Astrocyte (in vitro differentiated cells and primary cell): Measurements from ENCODE around the gene FYN.

Experiments
- EZH2 ChIP-seq: IDR thresholded peaks from 2 replicates; pipeline ENCODE4 v1.6.1; 2012; ENCODE audit warnings: mild to moderate bottlenecking, low read length, inconsistent platforms; ENCODE audit not compliant: insufficient read depth
- TF ChIP-seq, protein P1 (sequence below): IDR thresholded peaks from 2 replicates; pipeline ENCODE4 v1.5.1; 2011; ENCODE audit warnings: low read depth, mild to moderate bottlenecking, inconsistent platforms, low read length, moderate library complexity; ENCODE audit not compliant: insufficient read depth

DNA sequence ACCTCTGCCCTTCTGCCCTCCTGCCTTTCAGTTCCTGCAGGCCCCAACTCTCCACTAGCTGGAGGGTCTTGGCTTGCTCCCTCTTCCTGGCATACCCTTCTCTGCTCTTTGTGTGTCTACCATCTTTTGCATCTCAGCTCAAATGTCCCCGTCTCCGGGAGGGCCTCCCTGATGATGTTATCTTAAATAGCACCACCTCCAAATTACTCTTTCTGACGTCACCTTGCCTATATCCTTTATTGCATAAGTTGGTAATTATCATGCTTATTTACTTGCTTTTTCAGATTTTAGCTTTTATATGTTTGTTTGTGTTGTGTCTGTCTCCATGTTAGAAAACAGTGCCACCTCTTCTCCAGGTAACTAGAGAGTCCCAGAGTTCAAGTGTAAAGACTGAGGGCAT lies 36.0 kb upstream of the FYN start:
- TF ChIP-seq, protein P1, sequence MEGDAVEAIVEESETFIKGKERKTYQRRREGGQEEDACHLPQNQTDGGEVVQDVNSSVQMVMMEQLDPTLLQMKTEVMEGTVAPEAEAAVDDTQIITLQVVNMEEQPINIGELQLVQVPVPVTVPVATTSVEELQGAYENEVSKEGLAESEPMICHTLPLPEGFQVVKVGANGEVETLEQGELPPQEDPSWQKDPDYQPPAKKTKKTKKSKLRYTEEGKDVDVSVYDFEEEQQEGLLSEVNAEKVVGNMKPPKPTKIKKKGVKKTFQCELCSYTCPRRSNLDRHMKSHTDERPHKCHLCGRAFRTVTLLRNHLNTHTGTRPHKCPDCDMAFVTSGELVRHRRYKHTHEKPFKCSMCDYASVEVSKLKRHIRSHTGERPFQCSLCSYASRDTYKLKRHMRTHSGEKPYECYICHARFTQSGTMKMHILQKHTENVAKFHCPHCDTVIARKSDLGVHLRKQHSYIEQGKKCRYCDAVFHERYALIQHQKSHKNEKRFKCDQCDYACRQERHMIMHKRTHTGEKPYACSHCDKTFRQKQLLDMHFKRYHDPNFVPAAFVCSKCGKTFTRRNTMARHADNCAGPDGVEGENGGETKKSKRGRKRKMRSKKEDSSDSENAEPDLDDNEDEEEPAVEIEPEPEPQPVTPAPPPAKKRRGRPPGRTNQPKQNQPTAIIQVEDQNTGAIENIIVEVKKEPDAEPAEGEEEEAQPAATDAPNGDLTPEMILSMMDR, result no peak
- no peak for TF ChIP-seq EZH2
